Transverse colon (tissue), 3 donors: ENCODE measurements around the gene CARS2.

Experiments used
- EP300 ChIP-seq: sonication (generic); formaldehyde crosslinking; IDR thresholded peaks from one replicate; pipeline ENCODE4 v1.6.1; 2017; ENCODE audit warnings: antibody characterized with exemption, low read depth
- POLR2A ChIP-seq: fragments of 450-650 bp; IDR thresholded peaks from one replicate; pipeline ENCODE4 v1.6.1; 2016; ENCODE audit warnings: antibody characterized with exemption, mild to moderate bottlenecking, moderate library complexity
- TF ChIP-seq, protein P1 (sequence below), 5 experiments: fragments of 200-600 bp in 3 of 5; fragments of 450-650 bp in 2 of 5; sonication (generic) in 3 of 5; IDR thresholded peaks; 1 replicate in 2 of 5; 2 replicates in 3 of 5; pipeline ENCODE4 v1.5.1; 2016 to 2017; ENCODE audit warnings: antibody characterized with exemption in 5 of 5, inconsistent platforms in 3 of 5, mild to moderate bottlenecking in 2 of 5, moderate library complexity in 1 of 5

DNA sequence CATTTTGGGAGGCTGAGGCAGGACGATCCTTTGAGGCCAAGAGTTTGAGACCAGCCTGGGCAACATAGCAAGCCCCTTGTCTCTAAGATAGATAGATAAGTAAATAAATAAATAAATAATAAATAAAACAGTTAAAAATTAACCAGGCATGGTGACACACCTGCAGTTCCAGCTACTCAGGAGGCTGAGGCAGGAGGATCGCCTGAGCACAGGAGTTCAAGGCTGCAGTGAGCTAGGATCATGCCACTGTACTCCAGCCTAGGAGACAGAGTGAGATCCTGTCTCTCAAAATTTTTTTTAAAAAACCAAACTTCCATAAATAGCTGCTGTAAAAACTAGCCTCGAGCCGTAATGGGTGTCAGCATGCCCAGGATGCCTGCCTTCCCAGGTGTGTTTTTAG is 104.9 kb downstream of the CARS2 start:
- TF ChIP-seq, protein P1, sequence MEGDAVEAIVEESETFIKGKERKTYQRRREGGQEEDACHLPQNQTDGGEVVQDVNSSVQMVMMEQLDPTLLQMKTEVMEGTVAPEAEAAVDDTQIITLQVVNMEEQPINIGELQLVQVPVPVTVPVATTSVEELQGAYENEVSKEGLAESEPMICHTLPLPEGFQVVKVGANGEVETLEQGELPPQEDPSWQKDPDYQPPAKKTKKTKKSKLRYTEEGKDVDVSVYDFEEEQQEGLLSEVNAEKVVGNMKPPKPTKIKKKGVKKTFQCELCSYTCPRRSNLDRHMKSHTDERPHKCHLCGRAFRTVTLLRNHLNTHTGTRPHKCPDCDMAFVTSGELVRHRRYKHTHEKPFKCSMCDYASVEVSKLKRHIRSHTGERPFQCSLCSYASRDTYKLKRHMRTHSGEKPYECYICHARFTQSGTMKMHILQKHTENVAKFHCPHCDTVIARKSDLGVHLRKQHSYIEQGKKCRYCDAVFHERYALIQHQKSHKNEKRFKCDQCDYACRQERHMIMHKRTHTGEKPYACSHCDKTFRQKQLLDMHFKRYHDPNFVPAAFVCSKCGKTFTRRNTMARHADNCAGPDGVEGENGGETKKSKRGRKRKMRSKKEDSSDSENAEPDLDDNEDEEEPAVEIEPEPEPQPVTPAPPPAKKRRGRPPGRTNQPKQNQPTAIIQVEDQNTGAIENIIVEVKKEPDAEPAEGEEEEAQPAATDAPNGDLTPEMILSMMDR (IDR thresholded peaks at IDR 0.05): no peak
- no peak for TF ChIP-seq EP300
- no peak for TF ChIP-seq POLR2A
